ENCODE results near the gene TEX44. TPM values are rescaled to one million over a fixed set of nuclear protein-coding genes. Genes with fewer than 3 reads are reported as not detected.

The TEX44 gene
- polyA plus RNA-seq, 1 experiment = not detected

GRCh38 chr2:231621051-231621879, 28.6 kb downstream of the TEX44 start:
- POLR2A ChIA-PET = interaction anchor here (1.6 kb wide), 1 partner anchor 87 kb away, joined by 6 read pairs; the partner anchor contains the start of gene PTMA
- DNase-seq (ENCODE audit: low read depth, low spot score) = no peak
- Histone ChIP-seq H3K4me3 (ENCODE audit: low read depth, low read length) (no peak overlapping the region), H3K27ac (ENCODE audit: low read depth, low read length) (no peak overlapping the region), H3K27me3 (ENCODE audit: control insufficient read depth, insufficient read depth, low read length) (no peaks in the 10 kb centered on the region), H3K9me3 (ENCODE audit: control insufficient read depth, insufficient read depth, low read length) (no peaks in the 10 kb centered on the region)
- no peak for TF ChIP-seq CTCF (IDR thresholded peaks at IDR 0.05; ENCODE audit: low read depth, low read length)
- CTCF ChIA-PET = interaction anchor here (0.7 to 1.8 kb wide), 5 partner anchors 8 to 93 kb away, joined by 3 to 8 read pairs (median 5); no protein-coding TSS in a partner anchor

GRCh38 chr2:231622963-231623362, 30.3 kb downstream of the TEX44 start:
- DNase-seq (ENCODE audit: low read depth, low spot score) = no peak
- Histone ChIP-seq H3K4me3 (ENCODE audit: low read depth, low read length) (no peak overlapping the region), H3K9me3 (ENCODE audit: control insufficient read depth, insufficient read depth, low read length) (no peaks in the 10 kb centered on the region), H3K27me3 (ENCODE audit: control insufficient read depth, insufficient read depth, low read length) (no peaks in the 10 kb centered on the region), H3K27ac (ENCODE audit: low read depth, low read length) (no peak overlapping the region)
- POLR2A ChIA-PET = interaction anchor here (0.7 kb wide), 1 partner anchor 130 kb away, joined by 3 read pairs; no protein-coding TSS in a partner anchor
- TF ChIP-seq CTCF (IDR thresholded peaks at IDR 0.05; ENCODE audit: low read depth, low read length) = no peak
- CTCF ChIA-PET = interaction anchor here (0.9 to 1.6 kb wide), 4 partner anchors 10 to 55 kb away, joined by 3 to 8 read pairs (median 4); no protein-coding TSS in a partner anchor

- ChIA-PET CTCF (interaction anchor here (1.1 to 2.1 kb wide), 2 partner anchors 14 to 25 kb away, joined by 3 to 9 read pairs; no protein-coding TSS in a partner anchor), POLR2A (no interaction called here)
- no peak for DNase-seq (ENCODE audit: low read depth, low spot score)
- no peak overlapping the region for H3K27ac ChIP-seq (ENCODE audit: low read depth, low read length)
- no peak overlapping the region for H3K4me3 ChIP-seq (ENCODE audit: low read depth, low read length)
- no peaks in the 10 kb centered on the region for H3K27me3 ChIP-seq (ENCODE audit: control insufficient read depth, insufficient read depth, low read length)
- H3K9me3 ChIP-seq (ENCODE audit: control insufficient read depth, insufficient read depth, low read length) = no peaks in the 10 kb centered on the region
- TF ChIP-seq CTCF (IDR thresholded peaks at IDR 0.05; ENCODE audit: low read depth, low read length) = no peak
Observed at GRCh38 chr2:231626449-231626848, 33.8 kb downstream of the TEX44 start.

- DNase-seq (ENCODE audit: low read depth, low spot score) = no peak
- ChIA-PET POLR2A (interaction anchor here (0.7 to 1.2 kb wide), 2 partner anchors 15 to 81 kb away, joined by 5 to 6 read pairs; partner anchors contain the start of gene PTMA), CTCF (interaction anchor here (0.6 to 2.1 kb wide), 8 partner anchors 14 to 86 kb away, joined by 3 to 9 read pairs (median 4); no protein-coding TSS in a partner anchor)
- H3K27ac ChIP-seq (ENCODE audit: low read depth, low read length) = no peak overlapping the region
- no peaks in the 10 kb centered on the region for H3K27me3 ChIP-seq (ENCODE audit: control insufficient read depth, insufficient read depth, low read length)
- H3K4me3 ChIP-seq (ENCODE audit: low read depth, low read length) = no peak overlapping the region
- no peaks in the 10 kb centered on the region for H3K9me3 ChIP-seq (ENCODE audit: control insufficient read depth, insufficient read depth, low read length)
- no peak for TF ChIP-seq CTCF (IDR thresholded peaks at IDR 0.05; ENCODE audit: low read depth, low read length)
Observed at GRCh38 chr2:231627384-231628120, 34.9 kb downstream of the TEX44 start.
